ENCODE data around the gene ATP12A.
"Not testable (repeated sequence)": the region's sequence is repeated elsewhere in the genome, so short reads cannot be mapped to it uniquely, and the experiment has no call there.

The ATP12A gene

GRCh38 chr13:24691381-24691780 lies 11.2 kb downstream of the ATP12A start:
- DNase-seq: no peak

- no peak for DNase-seq
Observed at GRCh38 chr13:24692561-24692960, 12.4 kb downstream of the ATP12A start.

DNA sequence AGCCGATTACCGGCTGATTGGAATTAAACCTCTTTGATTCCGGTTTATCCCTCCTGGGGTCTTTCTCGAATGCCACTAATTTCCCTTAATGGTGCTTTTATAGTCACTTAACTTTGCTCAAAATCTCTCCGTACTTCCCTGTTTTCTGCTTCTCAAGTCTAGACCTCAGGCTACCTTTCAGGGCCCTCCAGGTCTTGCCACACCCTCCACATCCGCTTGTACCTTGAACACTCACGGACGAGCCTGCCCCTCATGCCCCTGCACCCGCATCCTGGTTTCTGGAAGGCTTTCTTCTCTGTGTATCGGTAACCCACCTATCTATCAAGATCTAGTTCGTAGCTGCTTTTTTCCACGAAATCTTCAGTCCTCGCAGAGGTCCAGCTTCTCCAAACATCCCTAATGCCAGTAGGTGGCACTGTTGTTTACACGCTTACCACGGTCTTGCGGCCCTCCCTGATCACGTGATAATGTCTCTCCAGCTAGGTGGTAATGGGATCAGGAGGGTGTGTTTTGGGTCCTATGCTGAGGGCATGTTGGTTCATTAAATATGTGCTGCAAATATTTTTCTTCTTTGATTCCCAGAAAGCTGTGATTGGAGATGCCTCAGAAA lies 13.8 kb downstream of the ATP12A start:
- peak; percentile 54 to 64 for DNase-seq

DNA sequence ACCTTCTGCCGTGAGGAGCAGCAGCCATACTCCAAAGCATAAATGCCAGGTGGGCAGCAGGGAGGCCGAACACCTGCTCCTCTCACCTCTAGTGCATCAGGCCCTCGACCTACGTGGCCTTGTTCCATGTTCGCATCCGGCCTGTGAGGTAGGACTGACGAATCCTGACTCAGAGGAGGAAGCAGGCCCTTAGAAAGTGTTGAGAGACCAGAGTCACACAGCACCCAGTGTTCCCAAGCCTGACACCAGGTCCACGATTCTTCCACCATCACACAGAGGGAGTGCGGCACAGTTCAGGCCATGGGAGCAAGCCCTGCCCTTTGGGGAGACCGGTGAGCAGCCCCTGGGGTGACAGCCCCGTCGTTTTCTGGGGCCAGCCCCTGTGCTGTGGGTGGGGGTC lies 14.7 kb downstream of the ATP12A start:
- DNase-seq: no peak

- DNase-seq: no peak
Observed at GRCh38 chr13:24698686-24699085, 18.5 kb downstream of the ATP12A start.

GRCh38 chr13:24699541-24699940 lies 19.3 kb downstream of the ATP12A start:
- no peak for DNase-seq

GRCh38 chr13:24700539-24700938 lies 20.3 kb downstream of the ATP12A start:
- DNase-seq: no peak

- DNase-seq: no peak
Observed at GRCh38 chr13:24706886-24707585, 26.8 kb downstream of the ATP12A start.

GRCh38 chr13:24709186-24709913 lies 29.1 kb downstream of the ATP12A start:
- no peak for DNase-seq

GRCh38 chr13:24713022-24713421 lies 32.8 kb downstream of the ATP12A start:
- DNase-seq: no peak

DNA sequence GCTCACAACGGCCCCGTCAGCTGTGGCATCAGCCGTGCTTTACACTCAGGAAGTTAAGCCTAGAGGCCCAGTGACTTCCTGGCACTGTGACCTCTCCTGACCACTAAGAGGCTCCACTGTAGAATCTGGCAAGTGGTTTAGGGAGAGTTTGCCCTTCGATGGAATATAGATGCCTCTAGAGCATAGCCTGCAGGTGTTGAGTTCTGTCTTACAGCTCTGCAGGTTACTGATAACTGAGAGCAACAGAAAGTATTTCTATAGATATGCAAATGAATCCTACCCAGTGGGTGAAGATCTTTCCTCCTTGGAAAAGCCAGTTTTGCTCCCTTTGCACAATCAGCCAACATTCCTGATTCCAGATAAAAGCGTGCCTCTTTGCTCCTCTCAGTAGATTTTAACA lies 35.8 kb downstream of the ATP12A start:
- DNase-seq: no peak

DNA sequence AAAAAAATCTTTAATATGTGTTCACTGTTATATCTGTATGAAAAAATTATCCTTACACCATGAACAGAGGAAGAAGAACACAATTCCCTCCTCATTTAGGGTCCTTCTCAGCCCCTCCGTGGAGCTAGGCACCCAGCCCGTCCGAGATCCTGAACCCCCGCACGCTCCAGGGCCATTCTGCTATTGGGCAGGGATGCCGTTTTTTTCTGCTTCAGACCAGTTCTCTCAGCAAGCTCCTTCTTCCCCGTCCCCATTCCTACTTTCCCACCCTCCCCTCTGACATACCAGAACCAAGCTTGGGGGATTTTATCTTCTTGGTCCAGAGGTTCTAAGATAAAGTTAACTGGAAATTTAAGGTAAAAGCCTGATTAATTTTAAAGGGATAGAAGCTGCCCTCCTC lies 36.2 kb downstream of the ATP12A start:
- DNase-seq: no peak

GRCh38 chr13:24717217-24717616 lies 37.0 kb downstream of the ATP12A start:
- DNase-seq: no peak

DNA sequence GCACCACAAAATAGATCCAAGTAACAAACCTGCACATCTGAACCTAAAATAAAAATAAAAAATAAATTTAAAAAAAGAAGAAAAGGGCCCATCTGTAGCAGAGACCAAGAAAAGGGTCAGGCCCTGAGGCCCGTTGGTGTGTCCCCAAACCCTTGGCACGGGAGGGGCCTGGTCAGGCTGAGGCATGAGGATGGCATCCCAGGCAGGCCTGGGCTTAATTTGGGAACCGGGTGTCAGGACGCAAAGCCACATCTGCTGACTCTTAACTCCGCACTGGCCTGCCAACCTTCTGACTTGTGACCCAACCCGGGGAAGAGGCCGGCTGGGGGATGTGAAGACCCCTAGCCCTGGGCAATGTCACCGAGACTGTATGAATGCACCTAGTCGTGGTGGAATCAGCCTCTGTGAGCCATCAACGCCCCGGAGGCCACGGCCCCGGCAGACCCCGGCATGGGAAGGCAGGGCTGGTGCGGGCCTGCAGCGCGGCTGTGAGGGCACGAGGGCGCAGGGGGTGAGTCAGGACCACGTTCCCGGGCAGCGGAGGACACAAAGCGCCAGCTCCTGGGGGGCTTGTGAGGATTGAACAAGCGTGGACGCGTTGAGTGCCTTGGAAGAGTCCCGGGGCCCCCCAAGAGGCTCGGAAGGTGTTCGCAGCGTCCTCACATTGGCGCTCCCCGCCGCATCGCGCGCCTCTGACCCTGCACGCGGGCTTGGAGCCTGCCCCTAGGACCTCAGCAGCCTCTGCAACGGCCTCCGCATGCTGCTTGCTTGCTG lies 38.2 kb downstream of the ATP12A start:
- no peak for DNase-seq

- no peak for DNase-seq
Observed at GRCh38 chr13:24719139-24719538, 38.9 kb downstream of the ATP12A start.

DNA sequence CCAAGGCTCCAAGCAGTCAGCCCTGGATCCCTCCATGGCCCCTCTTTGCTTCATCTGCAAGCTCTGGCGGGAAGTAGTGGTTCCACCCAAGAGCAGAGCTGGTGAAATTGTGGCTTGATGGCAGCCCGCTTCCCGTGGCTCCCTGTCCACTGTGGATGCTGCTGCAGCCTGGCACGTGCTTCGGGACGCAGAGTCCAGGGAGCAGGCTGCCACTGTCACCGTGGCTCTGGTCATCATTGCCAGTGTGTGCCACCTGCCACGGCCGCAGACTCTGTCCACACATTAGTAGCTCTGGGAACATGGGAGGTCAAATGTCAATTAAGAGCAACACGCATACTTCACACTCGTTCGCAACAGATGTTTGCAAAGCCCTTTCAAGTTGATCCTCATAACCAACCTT lies 43.0 kb downstream of the ATP12A start:
- DNase-seq: no peak

DNA sequence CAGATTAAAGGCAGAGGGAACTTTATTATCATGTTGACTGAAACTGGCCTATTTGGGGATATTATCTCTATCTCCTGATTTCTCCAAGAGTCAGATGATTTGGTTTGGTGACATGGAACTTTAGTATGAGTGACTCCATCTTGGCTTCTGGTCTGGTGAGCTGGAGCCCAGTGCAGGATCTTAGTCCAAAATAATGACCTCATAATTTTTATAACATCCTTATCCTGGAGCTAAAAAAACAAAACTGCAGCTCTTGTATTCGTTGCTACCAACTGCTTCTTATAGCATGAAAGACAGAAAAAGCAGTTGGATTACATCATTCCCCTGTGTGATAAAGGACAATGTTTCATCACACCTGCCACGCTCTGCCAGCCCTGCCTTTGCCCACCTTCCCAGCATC lies 44.5 kb downstream of the ATP12A start:
- no peak for DNase-seq

DNA sequence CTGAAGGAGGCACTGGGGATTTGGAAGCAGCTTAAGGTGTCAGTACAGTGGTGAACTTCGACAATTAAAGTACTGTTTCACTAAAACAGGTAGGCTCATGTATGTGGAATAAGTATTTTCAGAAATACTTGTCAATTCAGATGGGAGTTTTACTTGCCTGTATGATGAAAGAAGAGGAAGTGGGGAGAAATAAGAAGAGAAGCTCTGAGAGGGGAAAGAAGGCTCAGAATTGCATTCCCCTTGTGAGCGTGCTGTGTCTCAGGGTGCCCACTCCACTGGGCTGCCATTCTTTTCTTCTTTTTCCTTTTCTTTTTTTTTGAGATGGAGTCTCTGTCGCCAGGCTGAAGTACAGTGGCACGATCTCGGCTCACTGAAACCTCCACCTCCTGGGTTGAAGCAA lies 45.2 kb downstream of the ATP12A start:
- DNase-seq: no peak

- DNase-seq: peak; percentile 38 to 65
Observed at GRCh38 chr13:24727731-24728601, 47.8 kb downstream of the ATP12A start.

DNA sequence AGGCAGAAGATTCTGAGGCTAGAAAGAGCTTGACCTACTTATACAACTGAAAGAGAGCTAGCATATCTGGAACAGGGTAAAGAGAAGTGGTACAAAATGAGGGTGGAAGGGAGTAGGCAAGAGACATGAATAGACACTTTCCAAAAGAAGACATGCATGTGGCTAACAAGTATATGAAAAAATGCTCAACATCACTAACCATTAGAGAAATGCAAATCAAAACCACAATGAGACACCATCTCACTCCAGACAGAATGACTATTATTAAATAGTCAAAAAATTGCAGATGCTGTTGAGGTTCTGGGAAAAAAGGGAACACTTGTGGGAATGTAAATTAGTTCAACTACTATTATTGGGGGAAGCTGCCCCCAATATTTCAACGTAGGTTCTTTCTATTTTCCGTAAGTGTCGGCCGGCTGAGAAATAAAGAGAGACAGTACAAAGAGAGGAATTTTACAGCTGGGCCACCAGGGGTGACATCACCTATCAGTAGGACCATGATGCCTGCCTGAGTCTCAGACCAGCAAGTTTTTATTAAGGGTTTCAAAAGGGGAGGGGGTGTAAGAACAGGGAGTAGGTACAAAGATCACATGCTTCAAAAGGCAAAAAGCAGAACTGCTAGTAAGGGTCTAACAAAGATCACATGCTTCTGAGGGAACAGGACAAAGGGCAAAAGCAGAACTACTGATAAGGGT lies 50.8 kb downstream of the ATP12A start:
- not testable (repeated sequence) for DNase-seq

DNA sequence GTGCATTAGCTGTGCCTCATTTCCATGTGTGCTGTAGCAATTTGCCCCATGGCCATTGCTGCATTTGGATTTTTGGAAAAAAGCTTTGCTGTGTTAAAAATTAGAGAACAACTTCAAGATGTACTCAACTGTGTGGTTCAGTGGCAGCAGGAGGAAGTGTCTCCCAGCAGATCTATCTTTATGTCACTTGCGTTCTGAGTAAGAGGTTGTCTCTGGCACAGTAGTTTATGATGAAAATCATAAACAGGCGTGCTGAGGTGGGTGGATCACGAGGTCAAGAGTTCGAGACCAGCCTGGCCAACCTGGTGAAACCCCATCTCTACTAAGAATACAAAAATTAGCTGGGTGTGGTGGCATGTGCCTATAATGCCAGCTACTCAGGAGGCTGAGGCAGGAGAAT lies 54.7 kb downstream of the ATP12A start:
- no peak for DNase-seq

GRCh38 chr13:24737042-24737441 lies 56.8 kb downstream of the ATP12A start:
- no peak for DNase-seq
